GM21825 (cell line): Measurements from ENCODE around the gene KCNMA1.

Experiments used
- ATAC-seq: cut with Tn5 transposase; IDR thresholded peaks from one replicate; pipeline ENCODE4 v1.9.1; 2021; ENCODE audit warnings: mild to moderate bottlenecking, moderate library complexity; ENCODE audit not compliant: unreplicated experiment

KCNMA1 gene

DNA sequence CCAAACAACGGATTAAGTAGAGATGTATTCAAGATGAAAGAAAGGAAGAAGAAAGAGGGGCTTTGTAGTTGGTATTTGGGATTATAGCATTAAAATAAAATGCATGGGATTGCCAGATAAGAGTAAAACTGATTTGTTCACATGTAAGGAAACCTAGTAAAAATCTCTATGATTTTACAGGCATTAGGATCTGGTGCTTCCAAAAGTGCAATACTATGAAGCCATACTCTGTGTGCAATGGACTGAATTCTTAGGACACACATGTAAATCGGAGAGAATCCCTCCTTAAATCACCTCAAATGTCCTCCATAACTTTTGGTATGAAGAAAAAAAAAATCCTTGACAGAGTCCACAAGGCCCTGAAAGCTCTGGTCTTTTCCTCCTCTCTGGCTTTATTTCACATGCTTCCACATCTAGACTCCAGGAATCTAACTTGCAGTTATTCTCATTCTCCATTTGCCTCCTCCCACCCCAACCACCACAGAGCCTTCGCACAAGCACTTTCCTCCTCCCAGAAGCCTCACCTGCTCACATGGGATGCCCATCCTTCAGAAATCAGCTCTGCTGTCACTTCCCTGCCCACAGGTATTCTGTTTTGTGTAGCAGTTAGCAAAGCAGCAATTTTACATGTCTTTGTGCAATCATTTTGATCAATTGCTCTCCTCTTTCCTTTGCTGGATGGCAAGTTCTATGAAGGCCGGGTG lies 378.3 kb downstream of the KCNMA1 start:
- no peak for ATAC-seq

DNA sequence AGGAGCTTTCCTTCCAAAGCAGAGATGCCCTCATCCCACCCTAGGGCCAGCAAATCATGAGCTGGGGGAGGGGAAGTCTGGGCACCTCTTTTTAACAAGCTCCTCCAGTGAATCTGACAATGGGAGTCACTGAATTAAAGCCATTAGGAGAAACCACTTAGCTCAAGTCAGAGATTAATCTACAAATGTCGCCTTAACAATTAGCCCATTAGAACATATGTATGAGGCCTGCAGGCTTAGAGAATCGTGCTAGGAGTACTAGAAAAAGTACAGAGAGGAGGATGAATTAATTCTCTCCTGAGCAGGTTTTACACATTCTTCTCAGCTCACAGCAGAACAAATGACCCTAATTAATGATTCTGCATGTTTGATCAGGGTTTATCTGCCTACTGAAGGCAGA lies 381.3 kb downstream of the KCNMA1 start:
- no peak for ATAC-seq

DNA sequence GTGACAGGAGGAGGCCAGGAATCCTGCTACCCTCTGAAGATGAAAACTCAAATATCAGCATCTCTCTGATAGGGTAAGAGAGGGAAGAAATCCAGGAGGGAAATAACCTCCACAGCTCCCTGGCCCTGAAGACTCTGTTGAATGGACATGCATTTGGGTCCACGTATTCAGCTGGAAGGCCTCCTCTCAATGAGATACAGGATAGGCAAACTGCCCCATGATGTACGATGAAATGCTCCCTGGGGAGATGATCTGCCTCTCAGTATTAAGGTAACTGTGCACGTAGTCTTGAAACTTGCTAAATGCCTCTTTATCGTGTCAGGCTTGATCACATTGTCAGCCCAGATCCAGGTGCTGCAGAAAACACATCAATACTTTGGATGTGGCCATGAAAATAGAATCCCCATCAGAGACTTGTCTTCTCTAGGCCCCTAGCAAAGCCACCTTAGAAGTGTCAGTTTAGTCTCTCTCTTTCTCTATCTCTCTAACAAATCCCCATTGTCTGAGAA lies 384.0 kb downstream of the KCNMA1 start:
- no peak for ATAC-seq

DNA sequence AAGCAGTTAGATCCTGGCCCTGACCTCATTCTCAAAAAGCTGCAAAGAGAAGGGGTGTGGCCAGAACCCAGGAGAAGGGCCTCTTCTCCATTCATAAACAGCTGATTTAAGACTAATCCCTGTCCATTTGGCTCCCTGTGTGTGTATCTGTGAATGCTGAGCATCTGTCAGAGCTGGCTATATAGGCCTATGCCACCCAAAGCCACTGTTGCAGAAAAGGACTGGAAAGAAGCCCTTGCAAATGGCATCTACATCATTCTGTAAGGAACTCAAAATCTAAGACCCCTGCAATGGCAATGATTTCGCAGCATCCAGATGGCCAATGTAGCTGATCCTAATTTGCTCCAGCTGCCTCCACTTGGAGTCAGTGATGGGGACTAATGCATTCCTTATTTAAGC lies 384.5 kb downstream of the KCNMA1 start:
- ATAC-seq, result no peak

DNA sequence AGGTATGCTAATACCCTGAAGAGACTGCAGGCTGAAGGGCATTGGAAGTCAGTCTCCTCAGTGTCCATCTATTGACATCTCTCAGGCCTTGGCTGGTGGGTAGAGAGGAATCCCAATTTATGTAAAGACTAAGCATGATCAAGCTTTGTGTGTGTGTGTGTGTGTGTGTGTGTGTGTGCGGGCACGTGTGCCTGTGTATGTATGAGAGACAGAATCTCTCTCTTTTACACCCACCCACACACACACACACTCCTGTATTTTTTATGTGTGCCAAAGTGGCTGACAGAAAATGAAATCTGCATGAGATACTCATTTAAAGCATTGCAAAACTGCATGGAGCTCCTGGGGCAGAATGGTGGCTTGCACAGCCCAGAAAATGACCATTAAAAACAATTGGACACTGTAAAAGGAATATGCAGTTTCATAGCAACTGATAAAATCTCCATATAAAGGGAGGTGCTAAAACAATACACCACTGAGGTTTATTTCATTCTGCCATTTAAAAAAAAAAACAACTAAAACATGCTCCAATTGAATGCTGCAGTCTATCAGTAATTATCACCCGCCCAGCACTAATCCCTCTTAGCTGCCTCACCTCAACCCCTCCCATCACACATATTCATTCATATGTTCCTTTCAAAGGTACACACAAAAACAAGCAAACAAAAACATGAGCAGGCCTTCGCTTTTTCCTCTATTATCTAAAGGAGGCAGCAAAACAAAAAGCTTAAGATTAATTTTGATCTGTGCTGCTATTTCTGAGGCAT lies 385.0 kb downstream of the KCNMA1 start:
- ATAC-seq, result no peak

DNA sequence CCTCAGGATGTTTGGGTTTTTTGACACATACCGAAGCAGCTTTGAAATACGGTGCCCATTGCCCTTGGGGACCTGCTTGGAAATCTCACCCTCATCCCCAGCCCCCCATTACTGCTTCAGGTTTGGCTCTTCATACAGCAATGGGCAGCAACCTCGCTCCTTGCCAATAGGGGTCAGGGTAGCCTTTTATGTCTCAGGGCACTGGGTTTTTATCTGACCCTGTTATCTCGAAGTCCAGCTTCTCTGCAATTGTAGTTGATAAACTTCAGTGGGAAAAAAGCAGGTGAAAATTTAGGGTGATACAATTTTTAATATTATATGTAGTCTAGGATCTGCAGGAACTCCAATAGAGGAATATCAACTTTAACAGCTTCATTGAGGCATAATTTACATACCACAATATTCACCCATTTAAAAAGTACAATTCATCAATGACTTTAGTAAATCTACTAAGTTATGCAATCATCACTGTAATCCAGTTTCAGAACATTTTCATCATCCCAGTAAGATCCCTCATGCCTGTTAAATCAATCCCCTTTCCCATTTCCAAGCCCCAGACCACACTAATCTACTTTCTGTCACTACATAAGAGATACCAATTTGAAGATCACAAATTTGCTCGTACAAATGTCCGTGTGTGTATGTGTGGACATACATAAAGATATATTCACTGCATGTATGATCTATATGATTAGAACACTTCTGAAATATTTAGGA lies 386.2 kb downstream of the KCNMA1 start:
- no peak for ATAC-seq

DNA sequence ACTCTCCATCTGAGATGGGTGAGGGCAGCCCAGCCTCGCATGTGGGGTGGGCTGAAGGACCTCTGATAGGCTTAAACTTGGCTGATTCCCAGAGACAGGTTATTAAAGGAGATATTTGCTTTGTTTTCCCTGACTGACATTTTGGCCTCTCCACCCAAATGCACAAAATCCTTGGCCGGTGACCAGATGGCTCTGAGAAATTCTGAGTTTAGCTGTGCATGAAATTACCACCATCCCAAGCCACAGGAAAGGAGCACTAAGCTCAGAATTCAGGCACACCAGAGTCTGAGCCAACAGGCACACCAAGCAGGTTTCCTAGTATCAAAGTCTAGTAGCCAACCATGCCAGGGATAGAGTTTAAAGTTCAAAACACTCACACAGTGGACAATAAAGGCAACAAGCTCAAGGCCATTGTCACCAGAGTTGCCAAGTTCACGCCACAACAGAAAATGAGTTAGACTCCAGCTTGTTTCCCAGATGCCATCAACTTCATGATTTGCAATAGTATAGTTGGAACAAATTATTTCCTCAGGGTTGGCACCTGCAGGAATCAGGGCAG lies 387.6 kb downstream of the KCNMA1 start:
- ATAC-seq, result no peak

DNA sequence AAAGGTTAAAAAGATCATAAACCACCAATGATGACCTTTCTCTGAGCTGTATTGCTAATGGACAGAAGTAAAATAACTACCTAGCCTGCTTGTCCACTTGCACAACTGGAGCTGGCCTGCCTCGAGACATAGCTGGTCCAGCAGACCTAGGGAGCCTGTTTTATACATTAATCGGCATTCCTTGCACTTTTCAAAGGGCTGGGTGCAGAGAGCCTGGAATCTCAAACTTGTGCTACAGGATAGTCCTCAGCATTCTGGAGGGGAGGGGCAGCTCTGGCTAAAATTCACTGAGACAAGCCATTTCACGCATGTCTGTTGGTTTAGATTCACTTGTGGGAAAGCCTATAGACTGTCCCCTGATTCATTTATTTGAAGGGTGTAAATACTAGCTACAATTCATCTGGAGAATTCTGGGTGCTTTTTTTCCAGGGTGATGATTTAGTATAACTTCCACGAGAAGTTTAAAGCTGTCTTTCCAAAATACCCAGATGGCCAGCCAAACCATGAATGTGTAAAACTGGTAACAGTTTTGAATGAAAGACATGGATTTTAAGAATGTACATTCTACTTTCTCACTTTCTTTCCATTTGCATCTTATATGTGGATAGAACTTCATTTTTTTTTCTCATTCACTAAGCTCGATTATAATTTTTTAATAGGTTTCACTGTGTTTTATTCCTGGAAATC lies 389.4 kb downstream of the KCNMA1 start:
- ATAC-seq, result no peak

DNA sequence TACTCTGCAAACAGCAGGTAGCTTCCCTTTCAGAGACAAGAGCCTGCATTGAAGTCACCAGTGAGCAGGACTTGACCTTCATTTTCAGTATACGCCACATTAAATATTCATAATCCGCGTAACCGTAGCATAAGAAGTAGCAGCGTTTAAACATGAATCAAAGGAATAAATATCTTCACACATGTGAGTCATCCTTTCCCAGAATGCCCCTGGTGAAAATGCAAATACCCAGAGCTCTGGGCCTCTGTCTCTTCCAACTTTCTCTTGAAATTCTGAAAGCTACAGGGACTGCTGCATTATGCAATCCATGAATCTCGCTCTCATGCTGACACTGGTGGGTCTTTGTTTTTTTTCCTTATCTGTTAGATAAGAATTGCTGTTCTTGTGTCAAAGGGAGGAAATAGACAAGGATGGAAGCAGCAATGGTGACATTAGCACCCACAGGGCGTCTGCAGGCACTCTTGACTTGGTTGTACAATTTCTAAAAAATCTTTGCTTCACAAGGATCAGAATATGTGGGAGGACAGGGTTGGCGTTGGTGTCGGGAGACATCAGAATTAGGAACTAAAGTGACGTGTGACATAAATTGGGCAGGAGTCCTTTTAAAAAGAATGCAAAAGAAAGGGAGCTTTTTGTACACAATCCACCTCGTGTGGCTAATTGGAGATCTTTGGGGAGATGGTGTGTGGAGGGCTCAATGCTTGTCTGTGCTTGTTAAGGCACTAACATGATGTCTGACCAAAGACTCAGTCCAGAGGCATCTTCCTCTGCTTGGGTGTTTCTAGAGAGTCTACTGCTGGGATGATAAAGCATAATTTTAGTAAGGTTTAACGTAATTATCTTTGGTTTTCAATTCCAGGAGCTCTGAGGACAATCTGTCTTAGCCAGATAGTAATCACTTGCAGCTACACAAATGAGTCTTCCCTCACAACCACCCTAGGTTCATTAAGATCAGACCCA lies 390.3 kb downstream of the KCNMA1 start:
- ATAC-seq, result no peak

DNA sequence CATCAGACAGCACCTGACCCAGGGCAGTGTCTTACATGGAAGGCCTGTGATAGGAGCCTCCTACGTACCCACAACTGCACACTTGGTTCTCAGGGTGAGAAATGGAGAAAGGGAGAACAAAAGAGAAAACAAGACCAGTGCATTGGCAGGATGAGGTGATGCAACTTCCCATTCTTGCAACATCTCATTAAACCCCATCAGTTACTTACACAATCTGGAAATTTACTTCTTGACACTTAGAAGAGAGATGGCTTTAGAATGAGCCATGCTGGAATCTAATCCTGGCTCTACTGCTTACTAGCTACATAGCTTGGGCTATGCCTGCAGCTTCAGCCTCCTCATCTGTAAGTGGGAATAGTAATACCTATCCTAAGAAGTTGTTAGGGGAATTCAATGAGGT lies 391.7 kb downstream of the KCNMA1 start:
- no peak for ATAC-seq

DNA sequence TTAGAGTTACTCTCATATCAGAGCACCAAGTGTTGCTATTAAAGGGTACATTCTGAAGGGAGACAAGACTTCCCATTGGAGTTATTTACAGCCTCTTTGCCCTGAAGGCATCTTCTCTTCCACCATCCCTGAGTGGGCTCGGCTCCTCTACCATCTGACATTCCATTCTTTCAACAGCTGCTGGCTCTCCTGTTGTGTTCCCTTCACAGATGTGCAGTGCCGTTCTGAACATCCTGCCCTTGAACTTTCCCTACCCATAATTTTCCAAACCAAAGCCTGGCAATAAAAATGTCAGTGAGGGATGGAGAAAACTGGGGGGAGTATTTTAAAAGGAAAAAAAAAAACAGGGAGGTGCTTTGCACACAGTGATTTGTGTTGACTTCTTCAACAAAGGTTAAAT lies 392.9 kb downstream of the KCNMA1 start:
- no peak for ATAC-seq

DNA sequence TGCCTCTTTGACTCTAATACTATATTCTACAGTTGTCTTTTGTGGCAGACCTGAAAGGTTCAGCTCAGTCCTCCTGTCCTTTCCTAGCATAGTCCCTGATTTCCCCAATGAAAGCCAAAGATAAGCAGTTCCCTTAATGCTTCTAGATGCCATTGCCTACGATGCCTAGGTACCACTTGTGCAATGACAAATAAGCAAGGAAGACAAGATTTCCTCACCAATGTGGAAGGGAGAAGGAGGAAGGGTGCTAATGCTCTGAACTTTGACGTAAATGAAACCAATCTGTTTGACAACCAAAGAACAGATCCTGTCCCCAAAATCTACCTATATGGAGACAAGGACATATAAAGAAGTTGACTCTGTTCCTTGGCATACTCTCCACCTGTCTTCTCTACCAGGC lies 393.3 kb downstream of the KCNMA1 start:
- no peak for ATAC-seq

DNA sequence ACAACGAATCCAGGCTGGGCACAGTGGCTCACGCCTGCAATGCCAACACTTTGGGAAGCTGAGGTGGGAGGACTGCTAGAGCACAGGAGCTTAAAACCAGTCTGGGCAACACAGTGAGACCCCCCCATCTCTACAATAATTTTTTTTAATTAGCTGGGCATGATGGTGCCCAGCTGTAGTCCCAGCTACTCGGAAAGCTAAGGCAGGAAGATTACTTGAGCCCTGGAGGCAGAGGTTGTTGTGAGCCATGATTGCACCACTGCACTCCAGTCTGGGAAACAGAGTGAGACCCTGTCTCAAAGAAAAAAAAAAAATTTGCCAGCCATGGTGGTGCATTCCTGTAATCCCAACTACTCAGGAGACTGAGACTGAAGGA lies 396.3 kb downstream of the KCNMA1 start:
- no peak for ATAC-seq

DNA sequence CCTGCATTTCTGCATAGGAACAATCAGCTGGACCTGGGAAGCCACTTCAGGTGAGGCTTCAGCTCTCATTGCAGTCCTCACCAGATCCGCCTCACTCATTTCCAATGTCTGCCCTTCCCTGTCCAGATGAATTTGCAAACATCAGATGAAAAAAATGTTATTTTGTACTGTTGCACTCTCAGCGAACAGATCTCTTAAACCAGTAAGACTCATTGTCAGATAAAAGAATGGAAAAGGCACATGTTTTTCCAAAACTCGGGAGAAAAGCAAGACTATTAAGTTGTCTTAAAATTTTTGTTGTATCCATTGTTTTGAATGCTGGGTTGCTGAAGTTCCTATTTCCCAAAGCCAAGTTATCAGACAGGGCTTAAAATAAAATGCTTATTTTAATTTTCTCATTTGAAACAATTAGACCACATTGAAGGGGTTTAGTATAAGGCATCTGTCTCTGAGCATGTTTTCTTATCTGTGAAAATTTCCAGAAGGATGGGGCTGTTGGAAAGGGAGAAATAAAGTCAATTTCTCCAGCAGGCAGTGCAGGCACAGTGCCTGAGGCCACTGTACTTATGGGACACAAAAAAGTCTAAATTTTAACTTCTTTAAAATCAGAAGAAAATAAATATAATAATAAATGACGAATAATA lies 396.8 kb downstream of the KCNMA1 start:
- no peak for ATAC-seq

DNA sequence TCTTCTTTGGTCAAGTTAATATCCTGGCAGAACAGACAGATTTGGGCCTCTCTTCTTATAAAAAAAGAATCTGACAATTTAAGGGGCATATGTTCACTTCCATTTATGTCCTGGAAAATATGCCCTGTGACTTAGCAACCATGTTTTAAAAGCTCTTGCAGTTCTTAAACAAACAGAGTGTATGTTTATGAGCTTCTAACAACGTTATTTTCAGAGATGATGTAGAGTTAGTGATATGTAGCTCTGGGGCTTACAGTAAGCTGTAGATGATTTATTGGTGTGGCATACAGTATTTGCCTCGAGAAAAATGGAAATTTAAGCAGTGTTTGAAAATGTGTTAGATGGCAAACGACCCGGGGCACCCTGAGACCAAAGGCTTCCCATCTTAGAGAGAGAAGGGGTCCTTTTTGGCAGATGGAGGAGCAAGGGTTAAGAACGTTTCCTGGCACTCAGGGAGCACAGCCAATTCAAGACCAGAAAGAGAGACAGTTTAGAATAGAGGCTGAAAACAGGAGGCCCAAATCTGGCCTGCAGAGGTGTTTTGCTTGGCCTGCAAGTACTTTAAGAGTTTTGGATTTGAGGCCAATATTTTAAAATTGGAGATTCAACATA lies 397.5 kb downstream of the KCNMA1 start:
- ATAC-seq, result no peak

DNA sequence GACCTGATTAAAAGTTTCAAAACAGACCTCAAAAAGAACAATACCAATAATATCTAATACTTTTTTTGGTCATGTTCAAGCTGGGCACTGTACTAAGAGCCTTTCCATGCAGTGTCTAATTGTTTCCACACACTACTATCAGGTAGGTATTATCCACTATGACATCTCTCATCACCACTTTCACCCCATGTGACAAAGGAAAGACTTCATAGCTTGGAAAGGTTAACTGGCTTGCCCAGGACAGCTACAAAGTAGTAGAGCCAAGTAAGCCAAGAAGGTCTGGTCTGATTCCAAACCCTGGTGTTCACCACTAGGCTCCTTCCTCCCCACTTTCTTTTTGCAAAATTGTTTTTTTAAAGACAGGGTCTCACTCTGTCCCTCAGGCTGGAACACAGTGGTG lies 400.5 kb downstream of the KCNMA1 start:
- ATAC-seq, result no peak

DNA sequence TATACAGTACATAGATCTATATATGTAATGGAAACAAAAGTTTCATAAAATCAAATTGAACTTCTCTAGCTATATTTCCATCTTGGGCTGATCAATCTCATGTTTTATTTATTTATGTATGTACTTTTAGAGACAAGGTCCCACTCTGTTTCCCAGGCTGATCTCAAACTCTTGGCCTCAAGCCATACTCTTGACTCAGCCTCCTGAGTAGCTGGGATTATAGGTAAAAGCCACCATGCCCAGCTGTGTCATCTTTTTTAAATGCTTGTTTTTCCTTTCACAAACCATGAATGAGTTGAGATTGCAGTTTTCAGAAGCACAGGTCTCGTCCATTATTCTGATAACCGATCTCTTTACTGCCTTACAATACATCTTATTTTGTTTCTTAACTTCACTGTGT lies 400.9 kb downstream of the KCNMA1 start:
- ATAC-seq, result no peak

DNA sequence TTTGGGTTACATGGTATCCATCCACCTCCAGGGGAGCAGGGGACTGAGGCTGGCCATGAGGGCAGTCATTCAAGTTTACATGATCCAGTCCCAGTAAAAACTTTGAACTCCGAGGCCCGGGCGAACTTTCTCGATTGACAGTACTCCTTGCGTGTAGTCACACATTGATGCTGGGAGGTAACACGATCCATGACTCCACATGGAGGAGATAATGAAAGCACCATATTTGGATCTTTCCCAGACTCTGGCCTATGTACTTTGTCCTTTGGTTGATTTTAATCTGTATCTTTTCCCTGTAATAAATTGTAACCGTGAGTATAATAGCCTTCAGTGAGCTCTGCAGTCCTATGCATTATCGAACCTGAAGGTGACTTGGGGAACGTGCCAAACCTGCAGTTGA lies 401.6 kb downstream of the KCNMA1 start:
- no peak for ATAC-seq

DNA sequence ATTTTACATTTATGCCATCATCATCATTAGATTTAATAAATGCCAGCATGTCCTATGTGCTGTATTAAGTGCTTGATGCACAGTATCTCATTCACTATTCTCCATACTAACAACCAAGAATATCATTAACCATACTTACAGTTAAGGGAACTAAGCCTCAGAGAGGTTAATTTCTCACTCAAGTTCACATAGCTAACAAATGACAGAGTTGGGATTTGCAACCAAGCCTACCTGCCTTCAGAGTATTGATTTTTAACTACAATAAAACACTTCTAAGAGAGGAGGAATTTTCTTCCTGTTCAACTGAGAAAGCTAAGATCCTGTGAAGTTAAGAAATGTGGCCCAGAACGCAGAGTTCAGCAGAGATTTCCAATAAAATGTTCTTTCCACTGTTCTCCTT lies 403.0 kb downstream of the KCNMA1 start:
- no peak for ATAC-seq
